GM19463 (cell line): ENCODE data around the gene KIRREL3.
A peak's percentile ranks its signal among the peaks of the same experiment; 100 is the strongest.

Source experiments
- ATAC-seq: cut with Tn5 transposase; IDR thresholded peaks from one replicate; pipeline ENCODE4 v1.9.1; 2021; ENCODE audit warnings: mild to moderate bottlenecking, moderate library complexity; ENCODE audit not compliant: unreplicated experiment

Gene KIRREL3

DNA sequence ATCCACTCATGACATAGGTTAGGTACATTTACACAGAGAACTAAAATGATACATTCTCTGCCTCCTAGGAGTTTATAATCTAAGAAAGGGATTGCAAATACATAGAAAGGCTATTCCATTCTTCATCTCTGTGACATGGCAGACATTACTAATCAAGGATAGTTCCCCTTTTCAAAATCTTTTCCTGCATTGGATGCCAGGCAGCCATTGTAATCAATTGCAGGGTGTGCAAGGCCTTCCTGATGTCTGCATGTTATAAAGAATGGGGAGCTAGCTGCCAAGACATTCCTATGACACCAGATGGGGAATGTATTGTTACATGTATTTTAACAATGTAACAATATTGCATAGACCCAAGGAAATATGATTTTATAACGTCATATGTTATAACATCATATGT lies 82.0 kb downstream of the KIRREL3 start:
- ATAC-seq, result no peak

DNA sequence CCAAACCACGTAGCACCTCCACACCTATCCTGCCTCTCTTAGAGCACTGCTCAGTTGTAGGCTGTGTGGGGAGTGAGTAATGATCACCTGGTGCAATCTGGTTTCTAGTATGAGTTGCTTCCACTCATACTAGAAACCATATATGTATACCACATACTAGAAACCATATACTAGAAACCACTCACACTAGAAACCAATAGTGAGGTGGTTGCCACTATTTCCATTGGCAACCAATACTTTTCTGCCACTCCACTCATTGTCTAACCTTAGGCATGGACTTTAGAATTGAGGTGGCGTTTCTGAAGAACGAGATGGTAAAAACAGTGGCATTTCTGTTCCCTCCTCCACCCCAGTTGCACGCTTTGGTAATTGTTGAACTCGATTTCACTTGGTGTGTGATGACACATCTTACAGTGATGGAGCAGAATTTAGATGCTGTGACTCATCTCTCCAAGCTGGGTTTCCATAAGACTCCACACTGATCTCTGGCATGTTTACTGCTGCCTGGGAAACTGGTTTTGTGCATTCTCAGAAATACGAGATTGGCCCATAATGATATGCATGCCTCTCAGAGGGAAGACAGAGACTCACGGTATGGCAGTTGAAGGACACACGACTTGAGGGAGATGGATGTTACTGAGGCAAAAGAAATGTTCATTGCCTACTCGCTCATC lies 82.9 kb downstream of the KIRREL3 start:
- peak; percentile 86 for ATAC-seq

DNA sequence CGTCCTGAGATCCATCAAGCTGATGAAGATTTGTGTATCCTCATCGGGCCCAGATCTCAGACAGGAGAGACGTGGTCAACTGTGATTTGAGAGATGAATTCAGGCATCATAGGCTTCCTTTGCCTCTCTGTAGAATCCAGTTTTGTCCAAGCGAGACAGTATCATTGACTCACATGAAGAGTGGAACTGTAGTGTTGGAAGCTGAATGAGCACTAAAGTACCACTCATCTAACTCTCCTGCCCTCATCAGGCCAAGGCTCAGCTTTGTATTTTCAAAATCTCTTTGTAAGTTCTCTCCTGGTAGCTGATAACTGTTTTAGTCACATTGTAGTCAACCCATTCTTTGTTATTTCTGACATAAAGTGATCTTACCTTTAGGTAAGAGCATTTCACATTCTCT lies 85.1 kb downstream of the KIRREL3 start:
- no peak for ATAC-seq

DNA sequence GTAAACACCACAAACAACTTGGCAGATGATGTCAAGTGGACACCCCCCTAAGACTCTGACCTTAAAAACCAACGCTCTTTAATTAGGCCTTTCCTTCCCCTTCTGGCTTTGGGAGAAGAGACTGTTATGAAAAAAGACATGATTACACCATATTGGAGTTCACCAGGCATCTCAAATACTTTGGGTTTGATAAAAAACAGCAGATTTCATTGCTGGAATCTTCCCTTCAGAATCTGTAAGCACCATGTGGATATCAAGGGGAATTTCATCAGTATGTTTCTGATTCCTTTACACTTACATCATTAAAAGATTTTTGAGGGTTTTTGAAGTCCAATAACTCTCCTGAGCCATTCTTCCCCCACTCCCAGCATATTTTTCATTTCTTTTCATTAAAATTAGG lies 85.6 kb downstream of the KIRREL3 start:
- ATAC-seq, result no peak

DNA sequence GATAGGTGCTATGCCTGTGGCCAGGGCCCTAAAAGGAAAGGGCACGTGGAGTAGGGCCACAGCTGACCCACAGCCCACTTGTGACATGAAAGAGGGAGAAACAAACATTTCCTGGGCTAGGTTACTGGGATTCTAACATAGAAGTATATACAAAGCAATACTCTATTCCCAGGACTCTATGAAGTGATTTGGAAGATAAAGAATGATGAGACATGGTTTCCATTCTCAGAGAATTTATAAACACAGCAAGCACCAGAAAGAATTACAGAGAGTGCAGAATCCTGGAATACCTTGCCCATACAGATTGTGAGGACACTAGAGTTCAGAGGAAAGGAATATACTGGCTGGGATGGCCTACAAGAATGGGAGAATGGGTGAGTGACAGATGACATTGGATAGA lies 86.4 kb downstream of the KIRREL3 start:
- no peak for ATAC-seq

DNA sequence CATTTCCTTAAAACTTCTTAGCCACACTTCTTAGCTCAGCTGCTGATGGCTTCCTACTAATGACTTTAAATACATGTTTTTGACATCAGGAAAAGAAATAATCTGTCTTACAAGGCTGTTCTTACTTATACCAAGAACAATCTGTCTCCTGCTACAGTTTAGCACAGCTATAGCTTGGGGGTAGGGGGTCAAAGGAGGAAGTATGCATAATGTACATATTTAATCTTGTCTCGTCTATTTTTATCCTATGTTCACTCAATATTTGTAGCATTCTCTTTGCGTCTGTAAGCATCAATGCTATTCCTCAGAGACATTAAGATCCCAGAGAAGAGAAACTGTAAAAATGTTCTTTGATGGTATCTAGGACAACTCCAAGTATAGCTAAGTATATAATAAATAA lies 96.0 kb downstream of the KIRREL3 start:
- ATAC-seq, result no peak

DNA sequence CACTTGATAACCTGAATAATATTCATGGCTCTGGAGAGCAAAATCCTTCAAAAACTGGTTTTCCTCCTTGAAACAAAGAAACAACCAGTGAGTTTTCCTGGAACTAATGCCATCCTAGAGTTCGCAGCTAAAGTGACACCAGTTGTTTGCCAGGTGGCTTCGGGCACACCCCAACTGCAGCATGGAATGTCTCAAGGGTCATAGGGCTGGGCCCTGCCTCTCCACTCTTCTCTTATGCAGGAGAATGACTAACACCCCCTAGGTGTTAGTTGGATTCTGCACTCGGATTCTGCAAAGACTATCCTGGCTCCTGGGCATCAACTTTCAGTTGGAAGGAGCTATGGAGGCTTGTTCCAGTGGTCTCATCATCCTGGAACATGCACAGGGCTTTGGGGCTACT lies 98.8 kb downstream of the KIRREL3 start:
- ATAC-seq, result no peak

DNA sequence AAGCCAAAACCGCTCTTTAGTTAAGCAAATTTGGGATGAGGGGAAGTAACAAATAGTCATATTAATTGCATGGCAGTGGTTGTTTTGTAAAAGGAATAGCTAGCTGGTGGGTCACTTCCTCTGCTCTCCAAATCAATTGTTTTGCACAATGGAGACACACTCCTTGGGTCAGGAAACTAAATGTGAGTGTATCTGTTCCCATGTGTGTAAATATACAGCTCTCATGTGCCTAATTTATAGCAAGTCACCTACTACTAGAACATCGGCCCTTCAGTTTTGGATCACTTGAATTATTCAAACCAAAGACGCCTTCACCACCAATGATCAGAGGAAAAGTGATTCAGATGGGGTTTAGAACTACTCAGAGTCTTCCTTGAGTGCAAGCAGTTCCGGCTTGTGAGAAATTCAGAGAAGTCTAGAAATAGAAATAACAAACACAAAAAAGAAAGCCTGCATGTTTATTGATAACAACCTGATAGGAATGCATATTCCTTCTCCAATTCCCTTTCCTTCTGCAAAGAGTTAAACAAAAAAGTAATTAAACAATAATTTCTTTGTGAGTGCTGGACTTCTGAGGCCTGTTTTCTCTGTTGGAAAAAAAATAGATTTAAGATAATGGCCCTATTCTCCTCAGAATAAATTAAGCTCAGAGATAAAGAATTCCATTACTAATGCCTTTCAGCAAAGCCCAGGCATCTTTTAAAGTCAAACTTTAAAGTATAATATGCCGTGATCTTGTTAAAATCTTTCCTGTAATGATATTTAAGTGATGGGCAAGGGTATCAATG lies 100.4 kb downstream of the KIRREL3 start:
- ATAC-seq, result no peak

DNA sequence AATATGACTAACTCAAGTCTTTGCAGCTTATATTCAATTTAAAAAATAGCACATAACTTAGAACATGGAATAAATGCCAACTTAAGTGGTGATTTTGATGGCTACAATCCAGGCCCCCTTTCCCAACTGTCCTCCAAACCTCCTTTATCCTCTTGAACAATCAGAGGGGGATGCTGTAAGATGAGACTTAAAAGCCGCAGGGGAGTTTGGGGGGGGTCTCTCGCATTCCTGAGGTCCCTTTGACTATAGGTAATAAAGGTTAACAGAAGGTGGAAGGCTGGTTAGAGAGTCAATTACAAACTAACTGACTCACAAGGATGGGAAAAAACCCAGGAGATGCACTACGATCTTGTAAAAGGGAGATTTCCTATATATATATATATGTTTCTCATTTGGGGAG lies 101.8 kb downstream of the KIRREL3 start:
- ATAC-seq, result no peak

DNA sequence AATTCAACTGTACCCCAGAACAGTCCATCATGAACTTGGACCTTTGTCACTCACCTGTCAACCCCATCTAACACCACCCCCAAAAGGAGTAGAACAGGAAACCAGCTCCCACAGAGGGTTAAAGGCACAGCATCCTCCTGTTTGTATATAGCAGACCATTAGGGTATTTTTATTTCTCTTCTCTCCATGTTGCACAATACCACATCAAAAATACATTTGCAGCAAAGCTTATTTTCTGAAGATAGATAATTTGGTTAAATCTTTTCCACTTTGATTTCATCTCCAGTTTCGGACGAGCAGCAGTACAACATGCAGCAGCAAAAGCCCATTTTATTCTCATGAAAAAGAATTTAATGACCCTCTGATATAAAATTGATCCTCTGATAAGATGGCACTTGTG lies 103.1 kb downstream of the KIRREL3 start:
- no peak for ATAC-seq

DNA sequence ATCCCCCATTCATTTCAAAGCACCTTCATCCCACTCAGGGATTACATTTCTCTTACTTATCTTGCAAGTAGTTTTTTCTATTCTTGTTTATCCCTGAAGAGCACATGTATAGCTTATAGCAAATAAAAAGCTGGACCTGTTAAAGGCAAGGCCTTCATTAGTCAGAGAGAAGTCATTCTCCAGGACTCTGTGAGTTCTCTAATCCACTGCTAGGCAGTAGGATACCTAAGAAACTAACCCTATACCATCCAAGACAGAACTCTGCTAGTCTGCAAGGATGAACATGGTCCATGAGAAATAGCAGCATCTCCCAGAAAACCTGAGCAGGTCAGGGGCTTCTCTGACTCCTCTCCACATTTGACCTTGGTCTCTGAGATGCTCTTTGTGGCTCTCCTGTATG lies 104.5 kb downstream of the KIRREL3 start:
- ATAC-seq, result no peak

DNA sequence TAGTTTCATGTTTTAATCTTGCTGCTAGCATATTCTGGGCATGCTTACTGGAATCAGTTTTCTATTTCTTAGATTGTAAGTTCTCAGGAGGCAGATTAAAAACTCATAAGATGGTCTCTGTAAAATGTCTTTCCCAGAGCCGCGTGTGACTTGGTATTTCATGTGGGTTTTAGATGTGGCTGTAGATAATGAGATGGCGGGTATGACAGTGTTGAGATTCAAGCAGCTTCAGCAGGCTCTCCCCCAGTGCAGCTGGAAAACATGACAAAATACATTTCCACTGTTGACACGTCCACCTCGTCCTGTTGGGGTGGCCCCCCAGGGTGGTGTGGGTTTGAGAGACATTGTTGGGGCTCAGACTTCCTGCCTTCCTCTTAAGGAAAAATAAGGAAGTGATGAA lies 106.8 kb downstream of the KIRREL3 start:
- no peak for ATAC-seq

DNA sequence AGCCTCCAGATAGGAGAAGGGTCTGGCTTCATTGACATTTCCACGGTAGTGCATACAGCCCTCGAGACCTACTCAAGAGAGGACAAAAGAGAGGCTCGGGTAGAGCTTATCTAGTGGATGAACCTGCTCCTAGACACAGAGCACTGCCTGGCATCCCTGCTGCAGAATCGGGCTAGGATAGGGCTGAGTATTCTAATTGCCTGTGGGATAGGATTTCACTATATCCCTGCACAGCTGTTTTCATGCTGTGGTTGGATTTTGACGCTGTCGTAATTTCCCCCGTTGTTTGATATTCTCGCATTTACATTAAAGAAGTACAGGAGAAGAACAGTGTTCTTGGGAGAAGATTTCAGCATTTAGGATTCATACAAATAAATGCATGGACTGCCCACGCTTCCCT lies 107.8 kb downstream of the KIRREL3 start:
- no peak for ATAC-seq

DNA sequence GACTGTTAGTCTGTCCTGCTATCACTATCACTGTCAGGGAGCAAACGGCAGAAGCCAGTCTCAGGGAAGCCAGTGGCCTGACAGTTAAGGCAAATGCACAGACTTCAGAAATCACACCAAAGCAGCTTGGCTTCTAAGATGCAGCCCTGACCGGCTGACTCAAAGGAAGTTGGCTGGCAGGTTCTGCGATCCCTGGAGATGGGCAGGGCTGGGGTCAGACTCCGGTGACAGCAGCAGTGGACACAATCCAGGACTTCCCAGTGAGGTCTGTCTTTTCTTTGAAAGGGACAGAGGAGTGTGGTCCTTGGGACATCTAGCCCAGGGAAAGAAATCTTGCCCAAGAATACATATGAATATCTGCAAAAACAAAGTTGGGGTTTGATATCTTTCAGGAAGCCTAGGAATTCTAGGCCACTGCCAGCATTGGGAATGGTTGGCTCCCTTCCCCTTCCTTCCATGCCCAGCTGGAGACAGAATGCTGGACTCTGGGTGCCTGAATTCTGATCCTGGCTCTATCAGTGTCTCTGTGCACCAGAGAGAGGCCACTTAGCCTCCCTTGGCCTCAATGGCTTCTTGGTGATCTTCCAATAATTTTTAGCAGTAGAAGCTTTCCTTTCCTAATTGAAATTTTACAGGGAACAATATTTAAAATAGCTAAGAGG lies 108.9 kb downstream of the KIRREL3 start:
- ATAC-seq, result no peak

DNA sequence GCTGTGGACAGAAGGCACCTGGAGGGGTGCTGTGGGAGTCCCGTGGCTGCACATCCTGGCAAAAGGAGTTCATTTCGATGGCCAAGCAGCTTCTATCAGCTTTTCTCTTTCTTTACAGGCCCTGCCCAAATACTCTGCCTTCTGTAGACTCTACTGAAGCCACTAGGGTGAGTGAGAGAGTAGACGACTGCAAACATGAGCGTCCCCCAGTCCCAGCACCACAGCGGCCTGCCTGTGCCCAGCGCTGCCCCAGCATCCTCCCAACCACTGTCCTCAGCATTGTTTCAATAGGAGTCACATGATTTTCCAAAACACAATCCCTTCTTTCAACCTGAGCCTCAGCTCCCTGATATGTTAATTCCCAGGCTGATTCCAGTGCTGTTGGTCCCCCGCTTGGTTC lies 110.0 kb downstream of the KIRREL3 start:
- no peak for ATAC-seq

DNA sequence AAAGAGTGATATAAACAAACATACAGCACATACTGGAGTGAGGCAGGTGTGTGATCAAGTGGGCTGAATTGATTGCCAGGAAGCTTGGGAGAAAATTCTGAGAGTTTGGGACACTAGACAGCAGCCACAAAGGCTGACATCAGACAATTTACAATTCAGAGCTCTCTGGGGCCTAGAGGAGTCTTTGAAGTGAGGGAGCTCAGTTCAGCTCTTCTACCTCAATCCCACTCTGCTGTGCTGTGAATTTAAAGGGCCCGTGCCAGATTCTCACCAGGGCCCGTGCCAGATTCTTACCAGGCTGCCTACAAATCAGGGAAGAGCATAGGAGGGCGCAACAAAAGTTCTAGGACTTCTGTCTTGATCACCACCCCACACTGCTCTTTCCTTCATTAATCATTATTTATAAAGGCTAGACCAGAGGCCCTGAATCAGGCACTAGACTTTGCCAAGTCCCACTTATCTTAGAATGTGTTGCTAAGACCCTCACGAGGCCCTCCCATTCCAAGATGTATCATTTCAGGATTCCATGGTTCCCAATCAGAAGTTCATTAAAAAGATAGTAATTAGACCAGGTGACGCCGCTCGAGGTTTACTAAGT lies 112.4 kb downstream of the KIRREL3 start:
- ATAC-seq, result no peak

DNA sequence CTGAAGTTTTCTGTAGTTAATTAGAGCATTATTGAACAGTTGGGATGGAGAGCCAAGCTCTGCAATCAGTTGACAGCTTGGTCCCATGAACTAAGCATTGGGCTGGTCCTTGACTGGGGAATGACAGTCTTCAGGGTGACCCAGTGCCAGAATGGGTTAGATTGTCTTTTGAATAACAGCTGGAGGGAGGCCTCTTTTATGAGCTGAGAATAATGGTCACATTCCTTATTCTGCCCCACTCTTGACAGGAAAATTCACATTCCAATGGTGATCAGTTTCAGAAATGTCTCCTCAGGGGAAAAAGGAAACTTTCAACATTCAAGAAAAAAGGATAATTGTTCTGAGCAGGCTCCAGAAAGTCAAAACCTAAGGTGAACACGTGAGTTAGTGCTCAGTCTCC lies 113.9 kb downstream of the KIRREL3 start:
- no peak for ATAC-seq

DNA sequence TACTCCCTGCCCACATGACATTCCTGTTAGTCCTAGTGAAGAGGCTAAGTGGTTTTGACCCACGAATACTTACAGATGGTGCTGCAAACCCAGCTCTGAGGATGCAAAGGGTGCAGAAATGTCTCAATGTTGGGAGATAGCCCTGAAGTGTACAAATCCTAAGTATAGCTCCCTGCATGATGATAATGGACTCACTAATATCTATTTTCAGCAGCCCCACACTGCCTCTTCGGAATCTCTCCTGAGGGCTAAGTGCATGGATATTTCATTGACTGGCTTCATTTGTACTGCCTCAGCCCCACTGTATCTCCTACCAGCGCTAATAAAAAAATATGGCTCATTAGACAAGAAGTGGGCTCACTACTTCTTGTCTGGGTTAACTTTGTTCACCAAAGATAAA lies 114.5 kb downstream of the KIRREL3 start:
- ATAC-seq, result no peak

DNA sequence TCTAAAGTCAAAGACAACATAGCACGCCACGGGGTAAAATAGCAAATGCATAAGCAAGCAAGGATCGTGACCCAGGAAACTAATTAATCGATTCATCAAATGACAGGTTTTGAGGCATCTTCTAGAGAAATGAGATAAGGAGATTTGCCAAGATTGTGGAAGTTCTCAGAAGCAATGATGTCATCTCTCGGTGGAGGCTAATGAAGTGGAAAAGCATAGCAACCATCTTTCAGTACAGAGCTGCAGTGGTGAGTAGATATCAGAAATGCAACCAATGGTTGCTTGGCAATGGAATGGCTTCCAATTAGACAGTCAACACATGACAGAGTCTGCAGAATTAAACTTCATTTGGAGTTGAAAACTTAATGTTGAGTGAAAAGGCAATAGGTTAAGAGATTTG lies 116.0 kb downstream of the KIRREL3 start:
- ATAC-seq, result no peak

DNA sequence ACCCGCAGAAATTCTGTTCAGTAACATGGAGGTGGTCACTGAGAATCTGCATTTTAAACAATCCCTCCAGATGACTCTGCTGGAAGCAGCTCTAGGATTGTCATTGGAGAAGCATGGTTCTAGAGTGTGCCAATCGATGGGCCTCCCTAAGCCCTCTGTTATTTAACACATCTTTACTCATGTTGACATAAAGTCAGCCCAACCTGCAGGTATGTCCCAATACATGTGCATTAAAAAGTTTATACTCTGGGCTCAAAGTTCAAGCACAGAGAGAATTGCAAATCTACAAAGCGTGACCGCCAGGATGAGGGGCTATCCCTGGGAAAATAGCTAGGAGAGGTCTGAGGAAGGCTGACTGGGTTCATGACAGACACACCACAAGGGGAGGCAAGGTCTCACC lies 116.4 kb downstream of the KIRREL3 start:
- ATAC-seq, result no peak

DNA sequence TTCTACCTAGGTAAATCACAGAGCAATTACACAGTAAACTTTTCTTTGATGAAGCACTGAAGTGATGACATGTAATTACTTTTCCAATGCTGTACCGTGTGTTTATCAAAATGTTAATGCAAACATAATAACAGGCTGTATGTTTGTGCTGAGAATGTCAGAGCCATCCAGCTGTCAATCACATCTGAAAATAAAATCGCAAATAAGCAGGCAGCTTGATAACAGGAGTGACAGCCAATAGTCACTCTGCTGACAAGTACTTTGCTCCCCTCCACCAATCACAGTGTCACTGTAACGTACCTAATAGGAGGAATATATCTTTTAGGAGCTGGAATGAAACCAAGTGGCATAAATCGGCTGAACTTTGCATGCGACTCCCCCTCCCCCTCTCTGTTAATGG lies 119.7 kb downstream of the KIRREL3 start:
- ATAC-seq, result no peak

DNA sequence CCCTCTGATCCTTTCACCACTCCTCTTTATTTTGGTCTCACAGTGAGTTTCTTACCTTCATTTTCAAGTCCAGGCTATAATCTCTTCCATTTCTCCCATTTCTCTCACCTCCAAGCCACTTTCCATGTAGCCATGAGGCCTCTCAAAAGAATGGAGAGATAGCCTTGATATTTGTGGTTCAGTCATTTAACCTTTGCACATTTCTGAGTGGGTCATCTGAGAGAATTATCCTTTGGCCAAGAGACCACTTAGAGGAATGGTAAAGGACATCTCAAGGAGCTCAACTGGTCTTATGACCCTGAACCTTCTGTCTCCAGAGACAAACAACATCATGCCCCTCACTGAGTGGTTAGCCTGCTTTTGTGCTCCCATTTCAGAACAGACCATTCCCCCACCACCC lies 121.1 kb downstream of the KIRREL3 start:
- no peak for ATAC-seq
